HEK293 (cell line): Measurements from ENCODE around the gene COPZ1.

Experiments used
- CTCF ChIP-seq: fragments of 450-650 bp; formaldehyde crosslinking; IDR thresholded peaks from 2 replicates; pipeline ENCODE4 v1.5.1; 2016; ENCODE audit warnings: missing biosample characterization, missing genetic modification characterization
- GLIS2 ChIP-seq: fragments of 450-650 bp; formaldehyde crosslinking; IDR thresholded peaks from 2 replicates; pipeline ENCODE4 v1.5.1; 2016; ENCODE audit warnings: missing biosample characterization, missing genetic modification characterization
- MYNN ChIP-seq: fragments of 450-650 bp; formaldehyde crosslinking; IDR thresholded peaks from 2 replicates; pipeline ENCODE4 v1.5.1; 2016; ENCODE audit warnings: missing biosample characterization, missing genetic modification characterization, borderline replicate concordance
- OVOL3 ChIP-seq: fragments of 450-650 bp; formaldehyde crosslinking; IDR thresholded peaks from 2 replicates; pipeline ENCODE4 v1.5.1; 2016; ENCODE audit warnings: missing biosample characterization, missing genetic modification characterization
- PRDM6 ChIP-seq: fragments of 450-650 bp; formaldehyde crosslinking; IDR thresholded peaks from 2 replicates; pipeline ENCODE4 v1.5.1; 2017; ENCODE audit warnings: missing biosample characterization, missing genetic modification characterization
- SP2 ChIP-seq: fragments of 450-650 bp; formaldehyde crosslinking; IDR thresholded peaks from 2 replicates; pipeline ENCODE4 v1.5.1; 2016; ENCODE audit warnings: missing biosample characterization, missing genetic modification characterization
- WT1 ChIP-seq: fragments of 450-650 bp; formaldehyde crosslinking; IDR thresholded peaks from 2 replicates; pipeline ENCODE4 v1.5.1; 2016; ENCODE audit warnings: missing biosample characterization, missing genetic modification characterization
- ZBTB44 ChIP-seq: fragments of 450-650 bp; IDR thresholded peaks from 2 replicates; pipeline ENCODE4 v1.5.1; 2018; ENCODE audit warnings: missing biosample characterization, mild to moderate bottlenecking, missing genetic modification characterization
- ZNF10 ChIP-seq: fragments of 450-650 bp; formaldehyde crosslinking; IDR thresholded peaks from 2 replicates; pipeline ENCODE4 v1.5.1; 2017; ENCODE audit warnings: missing biosample characterization, missing genetic modification characterization
- ZNF16 ChIP-seq: fragments of 450-650 bp; formaldehyde crosslinking; IDR thresholded peaks from 2 replicates; pipeline ENCODE4 v1.5.1; 2016; ENCODE audit warnings: low read depth, missing biosample characterization, missing genetic modification characterization
- ZNF19 ChIP-seq: fragments of 450-650 bp; formaldehyde crosslinking; IDR thresholded peaks from 2 replicates; pipeline ENCODE4; 2016; ENCODE audit warnings: missing biosample characterization, missing genetic modification characterization, low read depth
- ZNF202 ChIP-seq: fragments of 450-650 bp; formaldehyde crosslinking; IDR thresholded peaks from 2 replicates; pipeline ENCODE4 v1.5.1; 2016; ENCODE audit warnings: missing biosample characterization, missing genetic modification characterization, borderline replicate concordance
- ZNF211 ChIP-seq: fragments of 450-650 bp; formaldehyde crosslinking; IDR thresholded peaks from 2 replicates; pipeline ENCODE4 v1.5.1; 2016; ENCODE audit warnings: low read depth, missing biosample characterization, missing genetic modification characterization
- ZNF239 ChIP-seq: fragments of 450-650 bp; formaldehyde crosslinking; IDR thresholded peaks from 2 replicates; pipeline ENCODE4 v1.5.1; 2016; ENCODE audit warnings: missing biosample characterization, missing genetic modification characterization
- ZNF24 ChIP-seq: fragments of 450-650 bp; formaldehyde crosslinking; IDR thresholded peaks from 2 replicates; pipeline ENCODE4 v1.5.1; 2016; ENCODE audit warnings: missing biosample characterization, missing genetic modification characterization
- ZNF26 ChIP-seq: fragments of 450-650 bp; formaldehyde crosslinking; IDR thresholded peaks from 2 replicates; pipeline ENCODE4 v1.5.1; 2016; ENCODE audit warnings: missing biosample characterization, missing genetic modification characterization
- ZNF529 ChIP-seq: fragments of 450-650 bp; formaldehyde crosslinking; IDR thresholded peaks from 2 replicates; pipeline ENCODE4 v1.5.1; 2017; ENCODE audit warnings: missing genetic modification characterization, missing biosample characterization; ENCODE audit not compliant: insufficient replicate concordance
- ZNF530 ChIP-seq: fragments of 450-650 bp; formaldehyde crosslinking; IDR thresholded peaks from 2 replicates; pipeline ENCODE4 v1.5.1; 2016; ENCODE audit warnings: low read depth, missing biosample characterization, missing genetic modification characterization
- ZNF558 ChIP-seq: fragments of 450-650 bp; formaldehyde crosslinking; IDR thresholded peaks from 2 replicates; pipeline ENCODE4 v1.5.1; 2016; ENCODE audit warnings: missing biosample characterization, missing genetic modification characterization
- ZNF623 ChIP-seq: fragments of 450-650 bp; formaldehyde crosslinking; IDR thresholded peaks from 2 replicates; pipeline ENCODE4 v1.5.1; 2016; ENCODE audit warnings: missing biosample characterization, missing genetic modification characterization
- ZNF658 ChIP-seq: fragments of 450-650 bp; formaldehyde crosslinking; IDR thresholded peaks from 2 replicates; pipeline ENCODE4; 2016; ENCODE audit warnings: missing biosample characterization, missing genetic modification characterization
- ZNF660 ChIP-seq: fragments of 450-650 bp; IDR thresholded peaks from 2 replicates; pipeline ENCODE4 v1.5.1; 2018; ENCODE audit warnings: missing biosample characterization, mild to moderate bottlenecking, missing genetic modification characterization
- ZNF701 ChIP-seq: fragments of 450-650 bp; formaldehyde crosslinking; IDR thresholded peaks from 2 replicates; pipeline ENCODE4 v1.5.1; 2016; ENCODE audit warnings: missing biosample characterization, missing genetic modification characterization
- TF ChIP-seq, protein P1 (sequence below): fragments of 450-650 bp; formaldehyde crosslinking; IDR thresholded peaks from 2 replicates; pipeline ENCODE4 v1.5.1; 2017; ENCODE audit warnings: missing biosample characterization, missing genetic modification characterization

Gene COPZ1

GRCh38 chr12:54300732-54301427 is 24.1 kb upstream of the COPZ1 start, which contains the start of gene NFE2 (continued):
- no peak for TF ChIP-seq ZBTB44 (tag by site-specific recombination)
- no peak for TF ChIP-seq ZNF623 (tag by site-specific recombination)
- TF ChIP-seq ZNF19 (tag by site-specific recombination): no peak
- TF ChIP-seq ZNF10 (tag by site-specific recombination): no peak
- no peak for TF ChIP-seq ZNF558 (tag by site-specific recombination)
- no peak for TF ChIP-seq ZNF529 (tag by site-specific recombination)
- TF ChIP-seq ZNF701 (tag by site-specific recombination): no peak
- no peak for TF ChIP-seq WT1 (tag by site-specific recombination)
- TF ChIP-seq ZNF16 (tag by site-specific recombination): no peak
- no peak for TF ChIP-seq MYNN (tag by site-specific recombination)
- no peak for TF ChIP-seq ZNF530 (tag by site-specific recombination)
- TF ChIP-seq ZNF24 (tag by site-specific recombination): no peak
- peak; percentile 46 for TF ChIP-seq GLIS2 (tag by site-specific recombination)
- TF ChIP-seq ZNF202 (tag by site-specific recombination): no peak
- no peak for TF ChIP-seq OVOL3
- TF ChIP-seq, protein P1, sequence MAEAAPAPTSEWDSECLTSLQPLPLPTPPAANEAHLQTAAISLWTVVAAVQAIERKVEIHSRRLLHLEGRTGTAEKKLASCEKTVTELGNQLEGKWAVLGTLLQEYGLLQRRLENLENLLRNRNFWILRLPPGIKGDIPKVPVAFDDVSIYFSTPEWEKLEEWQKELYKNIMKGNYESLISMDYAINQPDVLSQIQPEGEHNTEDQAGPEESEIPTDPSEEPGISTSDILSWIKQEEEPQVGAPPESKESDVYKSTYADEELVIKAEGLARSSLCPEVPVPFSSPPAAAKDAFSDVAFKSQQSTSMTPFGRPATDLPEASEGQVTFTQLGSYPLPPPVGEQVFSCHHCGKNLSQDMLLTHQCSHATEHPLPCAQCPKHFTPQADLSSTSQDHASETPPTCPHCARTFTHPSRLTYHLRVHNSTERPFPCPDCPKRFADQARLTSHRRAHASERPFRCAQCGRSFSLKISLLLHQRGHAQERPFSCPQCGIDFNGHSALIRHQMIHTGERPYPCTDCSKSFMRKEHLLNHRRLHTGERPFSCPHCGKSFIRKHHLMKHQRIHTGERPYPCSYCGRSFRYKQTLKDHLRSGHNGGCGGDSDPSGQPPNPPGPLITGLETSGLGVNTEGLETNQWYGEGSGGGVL (tag by site-specific recombination): peak; percentile 66; the same call in 1 of the 2 replicates
- TF ChIP-seq ZNF239 (tag by site-specific recombination): no peak
- TF ChIP-seq ZNF660 (tag by site-specific recombination): no peak
- no peak for TF ChIP-seq ZNF26 (tag by site-specific recombination)
- no peak for TF ChIP-seq PRDM6 (tag by site-specific recombination)
- TF ChIP-seq SP2 (tag by site-specific recombination): peak; percentile 64
- no peak for TF ChIP-seq ZNF211 (tag by site-specific recombination)
- no peak for TF ChIP-seq ZNF658 (tag by site-specific recombination)
- peak; percentile 45; the same call in 1 of the 2 replicates for TF ChIP-seq CTCF (tag by site-specific recombination)
